HG03064 (cell line): ENCODE data around the gene SCUBE1.
"Not testable (repeated sequence)": the region's sequence is repeated elsewhere in the genome, so short reads cannot be mapped to it uniquely, and the experiment has no call there.

Experiments
- ATAC-seq: cut with Tn5 transposase; IDR thresholded peaks from one replicate; pipeline ENCODE4 v1.9.1; 2021; ENCODE audit warnings: low read depth; ENCODE audit not compliant: unreplicated experiment

Gene SCUBE1

GRCh38 chr22:43288807-43289420, 54.3 kb downstream of the SCUBE1 start:
- ATAC-seq = no peak

DNA sequence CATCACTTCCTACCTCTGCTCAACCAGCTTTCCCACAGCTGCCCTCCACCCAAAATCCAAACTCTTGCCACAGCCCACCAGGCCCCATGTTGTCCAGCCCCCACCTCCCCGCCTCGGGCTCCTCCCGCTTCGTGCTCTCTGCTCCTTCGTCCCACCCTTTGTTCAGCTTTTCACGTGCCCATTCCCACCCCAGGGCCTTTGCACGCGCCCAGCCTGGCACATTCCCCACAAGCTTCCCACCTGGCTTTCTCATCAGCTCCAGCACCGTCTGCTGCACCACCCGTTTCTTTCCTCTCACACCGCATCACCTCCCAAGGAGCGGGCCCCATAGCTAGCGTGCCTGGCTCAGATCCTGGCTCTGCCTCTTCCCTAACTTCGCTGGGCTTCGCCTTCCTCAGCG, 54.8 kb downstream of the SCUBE1 start:
- no peak for ATAC-seq

GRCh38 chr22:43287441-43287840, 55.7 kb downstream of the SCUBE1 start:
- no peak for ATAC-seq

DNA sequence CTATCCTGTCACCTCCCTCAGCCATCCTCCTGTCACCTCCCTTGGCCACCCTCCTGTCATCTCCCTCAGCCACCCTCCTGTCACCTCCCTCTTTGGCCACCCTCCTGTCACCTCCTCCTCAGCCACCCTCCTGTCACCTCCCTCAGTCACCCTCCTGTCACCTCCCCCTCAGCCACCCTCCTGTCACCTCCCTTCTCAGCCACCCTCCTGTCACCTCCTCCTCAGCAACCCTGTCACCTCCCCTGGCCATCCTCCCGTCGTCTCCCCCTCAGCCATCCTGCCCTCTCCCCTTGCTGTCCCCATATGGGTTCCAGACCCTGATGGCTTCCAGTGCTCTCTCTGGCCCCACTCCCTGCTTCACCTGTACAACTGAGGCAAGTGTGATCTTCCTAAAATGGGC, 61.8 kb downstream of the SCUBE1 start:
- ATAC-seq = no peak

- ATAC-seq = not testable (repeated sequence)
Observed at GRCh38 chr22:43280523-43280886, 62.7 kb downstream of the SCUBE1 start.

GRCh38 chr22:43279867-43280522, 63.2 kb downstream of the SCUBE1 start:
- no peak for ATAC-seq

DNA sequence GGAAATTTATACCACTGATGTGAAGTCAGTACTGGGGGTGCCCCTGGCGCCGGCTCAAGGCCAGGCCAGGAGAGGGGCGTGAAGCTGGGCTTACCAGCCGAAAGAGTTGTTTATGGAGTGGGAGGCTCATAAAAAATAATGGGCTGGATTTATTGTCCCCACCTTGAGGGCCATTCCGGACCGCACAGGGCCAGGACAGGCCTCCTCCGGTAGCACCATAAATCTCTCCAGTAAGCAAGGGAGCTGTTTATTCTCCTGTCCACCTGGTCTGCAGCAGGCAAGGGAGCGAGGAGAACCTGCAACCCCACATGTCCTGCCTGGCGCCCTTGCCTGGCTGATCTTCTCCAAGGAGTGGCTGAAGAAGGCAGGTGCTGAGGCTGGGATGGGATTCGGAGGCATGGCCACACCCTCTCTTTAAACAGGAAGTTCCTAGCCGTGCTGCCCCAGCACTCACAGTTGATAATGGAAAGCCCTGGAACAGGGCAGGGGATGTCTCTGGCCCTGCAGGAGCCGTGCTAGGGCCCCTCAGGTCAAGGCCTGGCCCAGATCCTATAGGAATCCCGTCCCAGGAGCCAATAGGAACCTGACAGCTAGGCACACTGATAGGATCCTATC, 65.1 kb downstream of the SCUBE1 start:
- no peak for ATAC-seq

DNA sequence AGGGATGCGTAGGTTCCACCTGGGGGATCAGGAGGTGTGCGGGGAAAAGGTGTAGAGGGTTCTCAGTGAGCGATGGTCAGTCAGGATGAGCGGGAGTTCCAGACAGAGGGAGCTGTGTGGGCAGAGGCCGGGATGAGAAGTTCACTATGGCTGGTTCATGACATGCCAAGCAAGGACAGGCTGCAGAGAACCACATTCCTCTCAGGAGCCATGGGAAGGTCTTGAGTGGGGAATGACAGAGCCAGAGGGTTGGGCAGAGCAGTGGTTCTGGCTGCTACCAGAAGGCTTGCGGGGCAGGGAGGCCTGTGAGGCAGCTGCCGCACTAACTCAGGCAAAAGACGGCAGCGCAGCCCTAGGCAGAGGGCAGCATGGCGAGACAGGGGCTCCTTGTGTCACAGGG, 66.1 kb downstream of the SCUBE1 start:
- no peak for ATAC-seq

DNA sequence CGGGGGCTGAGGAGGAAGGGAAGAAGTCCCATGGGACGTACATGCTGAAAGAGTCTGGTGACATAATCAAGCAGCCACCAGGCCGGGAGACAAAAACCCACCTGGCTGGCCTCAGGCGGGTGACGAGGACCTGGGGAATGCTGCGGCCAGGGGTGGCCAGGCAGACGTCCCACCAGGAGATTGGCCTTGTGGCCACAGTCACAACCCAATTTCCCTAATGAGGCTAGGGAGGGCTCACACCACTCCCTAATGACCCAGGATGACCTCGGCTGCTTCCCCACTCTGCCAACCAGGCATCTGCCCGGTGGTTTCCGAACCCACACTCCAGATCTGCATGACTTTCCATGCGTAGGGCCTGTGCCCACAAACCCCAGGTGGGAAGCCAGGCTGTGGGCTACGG, 66.9 kb downstream of the SCUBE1 start:
- no peak for ATAC-seq

DNA sequence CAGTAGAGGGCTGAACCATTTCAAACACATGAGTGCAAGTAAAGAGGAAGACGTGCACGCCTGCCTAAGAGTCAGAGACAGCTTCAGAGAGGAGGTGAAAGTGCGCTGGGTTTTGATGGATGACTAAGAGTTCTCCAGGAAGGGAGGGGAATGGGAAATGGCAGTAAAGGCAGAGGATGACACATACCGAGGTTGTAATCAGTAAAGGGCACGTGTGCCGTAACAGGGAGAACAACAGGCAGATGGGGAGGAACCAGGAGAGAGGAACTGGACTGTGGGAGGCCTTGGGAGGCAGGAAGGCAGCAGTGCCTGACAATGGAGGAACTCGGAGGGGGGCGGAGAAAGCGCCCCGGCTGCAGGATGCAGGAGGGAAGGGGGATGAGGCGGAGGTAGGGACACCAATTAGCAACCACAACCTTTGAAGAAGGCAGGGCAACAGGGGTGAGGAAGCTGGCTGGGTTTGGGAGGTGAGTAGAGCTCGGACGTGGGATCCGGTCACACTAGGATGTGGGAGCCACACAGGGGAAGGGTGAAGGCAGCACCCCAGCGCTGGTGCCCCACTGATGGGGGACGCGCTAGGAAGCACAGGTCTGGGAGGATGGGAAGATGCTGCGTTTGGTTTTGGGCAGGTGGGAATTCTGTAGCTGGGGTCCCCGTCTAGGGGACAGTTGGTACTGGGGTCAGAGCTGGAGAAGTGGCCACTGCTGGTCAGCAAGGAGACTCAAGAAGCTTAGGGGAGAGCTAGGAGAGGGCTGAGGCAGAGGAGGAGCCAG, 67.4 kb downstream of the SCUBE1 start:
- no peak for ATAC-seq

- no peak for ATAC-seq
Observed at GRCh38 chr22:43274595-43275240, 68.5 kb downstream of the SCUBE1 start.

DNA sequence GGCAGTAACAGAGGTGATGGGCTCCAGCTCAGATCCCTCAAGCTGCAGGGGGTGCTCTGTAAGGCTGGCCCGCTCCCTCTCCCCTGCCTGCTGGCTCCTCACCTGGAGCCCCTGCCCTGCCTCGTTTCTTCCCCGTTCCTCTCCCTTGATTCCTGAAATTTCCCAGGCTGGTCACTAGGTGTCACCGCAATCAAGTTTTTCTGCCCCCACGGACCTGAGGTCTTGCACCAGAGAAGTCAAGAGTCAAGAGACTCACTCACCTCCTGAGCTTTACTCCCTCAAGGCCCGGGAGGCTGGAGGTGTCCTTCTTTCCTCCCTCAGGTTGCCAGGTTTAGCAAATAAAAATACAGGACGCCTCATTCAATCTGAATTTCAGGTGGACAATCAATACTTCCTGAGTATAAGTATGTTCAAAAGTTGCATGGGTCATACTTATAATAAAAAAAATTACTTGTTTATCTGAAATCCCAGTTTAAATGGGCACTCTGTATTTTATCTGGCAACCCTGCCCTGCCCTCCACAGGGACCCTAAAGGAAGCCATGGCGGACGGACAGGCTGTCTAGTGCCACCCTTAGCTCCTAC, 69.2 kb downstream of the SCUBE1 start:
- no peak for ATAC-seq

- no peak for ATAC-seq
Observed at GRCh38 chr22:43272869-43273318, 70.3 kb downstream of the SCUBE1 start.

DNA sequence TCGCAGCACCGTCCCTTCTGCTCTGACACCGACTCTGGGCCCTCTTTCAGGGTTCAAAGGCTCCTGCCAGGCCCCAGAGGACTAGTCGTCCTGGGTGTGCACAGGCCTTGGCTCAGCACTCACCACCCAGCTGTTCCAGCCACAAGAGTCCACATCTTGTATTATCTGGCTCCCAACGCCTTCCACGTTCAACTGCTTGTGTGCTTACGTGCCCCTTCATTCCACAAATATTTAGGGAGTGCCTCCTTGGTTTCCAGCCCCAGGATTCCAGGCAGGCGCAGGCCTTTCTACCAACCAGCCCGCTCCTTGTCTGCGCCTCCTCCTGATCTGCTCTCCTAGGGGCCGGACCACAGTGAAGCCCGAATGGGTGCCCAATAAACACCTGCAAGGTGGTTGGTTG, 70.9 kb downstream of the SCUBE1 start:
- no peak for ATAC-seq

DNA sequence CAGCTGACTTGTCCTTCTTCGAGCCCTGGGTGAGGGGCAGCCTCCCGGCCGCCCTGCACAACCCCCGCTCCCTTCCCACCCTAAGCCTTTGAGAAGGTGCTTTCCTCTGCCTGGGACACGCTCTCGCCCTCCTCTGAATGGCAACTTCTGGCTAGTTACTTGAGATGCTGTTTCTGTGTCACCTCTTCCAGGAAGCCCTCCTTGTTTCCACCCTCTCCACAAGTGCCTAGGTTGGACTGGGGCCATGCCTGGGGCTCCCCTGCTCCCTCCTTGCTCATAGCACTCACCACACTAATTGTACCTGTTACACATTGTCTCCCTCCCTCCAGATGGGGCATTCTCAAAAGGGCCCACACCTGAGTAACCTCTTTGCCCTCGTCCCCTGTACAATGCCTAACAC, 72.2 kb downstream of the SCUBE1 start:
- no peak for ATAC-seq

DNA sequence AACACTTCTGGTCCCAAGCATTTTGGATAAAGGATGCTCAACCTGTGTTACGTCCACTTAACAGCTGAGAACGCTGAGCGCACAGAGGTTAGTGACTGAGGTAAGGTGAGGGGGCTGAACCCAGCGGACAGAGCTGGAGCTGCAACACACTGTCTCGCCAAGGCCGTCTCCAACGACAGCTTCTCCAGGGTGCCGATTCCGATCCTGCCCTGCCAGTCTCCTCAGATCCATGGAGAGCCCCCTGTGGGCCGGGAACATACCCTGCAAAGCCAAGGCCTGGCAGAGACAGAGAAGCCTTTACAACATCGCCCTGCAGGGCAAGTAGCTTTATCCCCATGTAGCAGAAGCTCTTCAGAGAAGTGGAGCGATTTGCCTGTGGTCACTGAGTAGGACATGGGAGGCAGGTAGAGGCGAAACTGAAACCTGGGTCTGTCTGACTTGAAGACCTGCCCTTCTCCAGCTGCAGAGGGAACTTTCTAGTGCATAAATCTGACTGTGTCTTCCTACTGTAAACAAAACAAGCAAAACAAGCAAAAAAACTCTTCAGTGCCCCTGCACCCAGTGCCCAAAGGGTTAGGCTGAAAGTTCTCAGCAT, 72.8 kb downstream of the SCUBE1 start:
- no peak for ATAC-seq

DNA sequence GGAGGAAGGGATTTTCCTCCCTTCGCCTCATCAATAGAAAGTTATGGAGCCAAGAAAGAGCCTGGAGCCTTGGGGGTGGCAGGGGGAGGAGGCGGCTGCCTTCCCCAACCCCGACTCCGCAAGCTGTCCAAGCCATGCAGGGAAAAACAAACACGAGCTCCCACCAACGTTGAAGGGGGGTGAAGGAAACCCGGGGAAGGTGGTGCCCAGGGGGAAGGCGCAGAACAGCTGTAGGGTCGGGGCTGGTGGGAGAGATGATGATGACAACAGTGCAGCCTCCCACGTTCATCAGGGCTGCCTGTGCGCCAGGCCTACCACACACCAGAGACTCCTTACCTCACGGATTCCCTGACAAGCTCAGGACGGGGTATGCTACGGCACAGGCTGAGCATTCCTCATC, 73.5 kb downstream of the SCUBE1 start:
- no peak for ATAC-seq

DNA sequence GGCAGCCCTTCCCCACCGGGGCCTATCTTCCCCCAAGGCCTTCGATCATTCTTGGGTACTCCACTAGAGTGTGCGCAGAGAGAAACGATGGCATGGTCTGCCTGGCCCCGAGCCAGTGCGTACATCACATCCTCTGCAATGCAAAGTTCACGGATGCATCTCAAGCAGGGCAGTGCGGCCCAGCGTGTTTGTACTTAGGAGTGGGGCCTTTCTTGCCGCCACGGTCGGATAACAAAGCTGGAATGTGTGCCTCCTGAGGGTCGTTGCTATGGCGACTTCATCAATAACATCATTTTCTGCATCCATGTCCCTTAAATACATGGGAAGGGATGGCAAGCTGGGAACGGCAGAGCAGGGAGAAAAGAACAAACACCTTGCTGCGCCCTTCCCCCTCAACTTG, 73.9 kb downstream of the SCUBE1 start:
- no peak for ATAC-seq

GRCh38 chr22:43267981-43268660, 75.1 kb downstream of the SCUBE1 start:
- no peak for ATAC-seq
